Pulmonary artery endothelial cell (primary cell): Measurements from ENCODE around the gene GRIN3B. TPM values are rescaled to one million over a fixed set of nuclear protein-coding genes. Genes with fewer than 3 reads are reported as not detected.
"Not testable (repeated sequence)": the region's sequence is repeated elsewhere in the genome, so short reads cannot be mapped to it uniquely, and the experiment has no call there.

Source experiments
- DNase-seq: peaks from one replicate; pipeline ENCODE4 v3.0.0-alpha.2; 2011; ENCODE audit warnings: low read depth, low spot score
- total RNA-seq: library from RNA; depleted of rRNA; stranded (reverse); fragments of >200 nt; gene quantifications from 2 replicates; pipeline ENCODE4 v1.2.3, GENCODE V29; 2014

GRIN3B gene
- total RNA-seq = 0.39 and 0.59 TPM in 2 replicates

- DNase-seq = no peak
Observed at GRCh38 chr19:1000095-1000494, at the start of gene GRIN3B. TSS of gene GRIN3B (plus strand) at chr19:1000419. CDS start at chr19:1000438, 19 bp downstream.

GRCh38 chr19:952049-952679 is 48.1 kb upstream of the GRIN3B start:
- no peak for DNase-seq

GRCh38 chr19:952680-953444 is 47.4 kb upstream of the GRIN3B start:
- DNase-seq = no peak

- DNase-seq = no peak
Observed at GRCh38 chr19:953445-954271, 46.6 kb upstream of the GRIN3B start.

- DNase-seq = no peak
Observed at GRCh38 chr19:954272-954671, 45.9 kb upstream of the GRIN3B start.

- no peak for DNase-seq
Observed at GRCh38 chr19:954672-955494, 45.3 kb upstream of the GRIN3B start.

GRCh38 chr19:955803-956765 is 44.1 kb upstream of the GRIN3B start:
- no peak for DNase-seq

GRCh38 chr19:956766-957440 is 43.3 kb upstream of the GRIN3B start:
- no peak for DNase-seq

- DNase-seq = not testable (repeated sequence)
Observed at GRCh38 chr19:957578-957977, 42.6 kb upstream of the GRIN3B start.

- DNase-seq = no peak
Observed at GRCh38 chr19:958967-959855, 41.0 kb upstream of the GRIN3B start.

- DNase-seq = no peak
Observed at GRCh38 chr19:960020-960419, 40.2 kb upstream of the GRIN3B start.

GRCh38 chr19:960601-960938 is 39.6 kb upstream of the GRIN3B start:
- no peak for DNase-seq

- no peak for DNase-seq
Observed at GRCh38 chr19:961866-962620, 38.2 kb upstream of the GRIN3B start.

- DNase-seq = no peak
Observed at GRCh38 chr19:962683-963400, 37.4 kb upstream of the GRIN3B start.

- no peak for DNase-seq
Observed at GRCh38 chr19:963486-963951, 36.7 kb upstream of the GRIN3B start.

- DNase-seq = no peak
Observed at GRCh38 chr19:964116-964520, 36.1 kb upstream of the GRIN3B start.
